ENCODE measurements around the gene C4orf50.
A peak's percentile ranks its signal among the peaks of the same experiment; 100 is the strongest.

Gene C4orf50

GRCh38 chr4:5889002-5889696 lies 129.1 kb downstream of the C4orf50 start:
- H3K4me1 ChIP-seq (ENCODE audit: control insufficient read depth, insufficient read depth, low read length), result peaks cover 17% of the 10 kb centered on the region
- H3K9ac ChIP-seq (ENCODE audit: low read length in 2 of 2), result no peak overlapping the region
- H3K4me3 ChIP-seq (ENCODE audit: low read length in 2 of 2), result no peak overlapping the region
- H3K9me3 ChIP-seq (ENCODE audit: control insufficient read depth in 2 of 2, low read length in 2 of 2), result no peaks in the 10 kb centered on the region
- no peak overlapping the region for H3K27ac ChIP-seq (ENCODE audit: low read length)
- H3K36me3 ChIP-seq (ENCODE audit: control insufficient read depth in 2 of 2, insufficient read depth in 2 of 2, low read length in 2 of 2), result no peaks in the 10 kb centered on the region
- H3K27me3 ChIP-seq (ENCODE audit: control insufficient read depth in 1 of 2, insufficient read depth in 2 of 2, low read length in 2 of 2), result peaks cover 57 to 71% of the 10 kb centered on the region in 2 donors

GRCh38 chr4:5888222-5889001 lies 129.8 kb downstream of the C4orf50 start:
- H3K4me3 ChIP-seq (ENCODE audit: low read length in 2 of 2), result peak overlapping the region; percentile 11 to 64
- H3K27me3 ChIP-seq (ENCODE audit: control insufficient read depth in 1 of 2, insufficient read depth in 2 of 2, low read length in 2 of 2), result peaks cover 52 to 66% of the 10 kb centered on the region in 2 donors
- H3K4me1 ChIP-seq (ENCODE audit: control insufficient read depth, insufficient read depth, low read length), result peaks cover 17% of the 10 kb centered on the region
- no peak overlapping the region for H3K27ac ChIP-seq (ENCODE audit: low read length)
- H3K9ac ChIP-seq (ENCODE audit: low read length in 2 of 2), result no peak overlapping the region
- H3K9me3 ChIP-seq (ENCODE audit: control insufficient read depth in 2 of 2, low read length in 2 of 2), result no peaks in the 10 kb centered on the region
- H3K36me3 ChIP-seq (ENCODE audit: control insufficient read depth in 2 of 2, insufficient read depth in 2 of 2, low read length in 2 of 2), result no peaks in the 10 kb centered on the region

- no peaks in the 10 kb centered on the region for H3K36me3 ChIP-seq (ENCODE audit: control insufficient read depth in 2 of 2, insufficient read depth in 2 of 2, low read length in 2 of 2)
- H3K4me1 ChIP-seq (ENCODE audit: control insufficient read depth, insufficient read depth, low read length), result peaks cover 17% of the 10 kb centered on the region
- peak overlapping the region; percentile 19 to 64 for H3K4me3 ChIP-seq (ENCODE audit: low read length in 2 of 2)
- H3K27me3 ChIP-seq (ENCODE audit: control insufficient read depth in 1 of 2, insufficient read depth in 2 of 2, low read length in 2 of 2), result peaks cover 48 to 63% of the 10 kb centered on the region in 2 donors
- no peaks in the 10 kb centered on the region for H3K9me3 ChIP-seq (ENCODE audit: control insufficient read depth in 2 of 2, low read length in 2 of 2)
- H3K9ac ChIP-seq (ENCODE audit: low read length in 2 of 2), result no peak overlapping the region
- no peak overlapping the region for H3K27ac ChIP-seq (ENCODE audit: low read length)
These were observed 130.6 kb downstream of the C4orf50 start for GRCh38 chr4:5887361-5888221.

GRCh38 chr4:5887011-5887360 lies 131.2 kb downstream of the C4orf50 start:
- H3K36me3 ChIP-seq (ENCODE audit: control insufficient read depth in 2 of 2, insufficient read depth in 2 of 2, low read length in 2 of 2), result no peaks in the 10 kb centered on the region
- H3K9ac ChIP-seq (ENCODE audit: low read length in 2 of 2), result no peak overlapping the region
- no peak overlapping the region for H3K27ac ChIP-seq (ENCODE audit: low read length)
- H3K27me3 ChIP-seq (ENCODE audit: control insufficient read depth in 1 of 2, insufficient read depth in 2 of 2, low read length in 2 of 2), result peaks cover 48 to 60% of the 10 kb centered on the region in 2 donors
- no peaks in the 10 kb centered on the region for H3K9me3 ChIP-seq (ENCODE audit: control insufficient read depth in 2 of 2, low read length in 2 of 2)
- peaks cover 17% of the 10 kb centered on the region for H3K4me1 ChIP-seq (ENCODE audit: control insufficient read depth, insufficient read depth, low read length)
- peak overlapping the region in 1 of 2 donors; percentile 64 for H3K4me3 ChIP-seq (ENCODE audit: low read length in 2 of 2)

- Histone ChIP-seq H3K9me3 (ENCODE audit: control insufficient read depth in 2 of 2, low read length in 2 of 2) (no peaks in the 10 kb centered on the region), H3K4me3 (ENCODE audit: low read length in 2 of 2) (no peak overlapping the region), H3K36me3 (ENCODE audit: control insufficient read depth in 2 of 2, insufficient read depth in 2 of 2, low read length in 2 of 2) (no peaks in the 10 kb centered on the region), H3K27me3 (ENCODE audit: control insufficient read depth in 1 of 2, insufficient read depth in 2 of 2, low read length in 2 of 2) (peaks cover 37 to 50% of the 10 kb centered on the region in 2 donors), H3K4me1 (ENCODE audit: control insufficient read depth, insufficient read depth, low read length) (peaks cover 17% of the 10 kb centered on the region), H3K9ac (ENCODE audit: low read length in 2 of 2) (no peak overlapping the region), H3K27ac (ENCODE audit: low read length) (no peak overlapping the region)
These were observed 132.5 kb downstream of the C4orf50 start for GRCh38 chr4:5885733-5886132.

- peaks cover 28 to 41% of the 10 kb centered on the region in 2 donors for H3K27me3 ChIP-seq (ENCODE audit: control insufficient read depth in 1 of 2, insufficient read depth in 2 of 2, low read length in 2 of 2)
- H3K27ac ChIP-seq (ENCODE audit: low read length), result no peak overlapping the region
- H3K36me3 ChIP-seq (ENCODE audit: control insufficient read depth in 2 of 2, insufficient read depth in 2 of 2, low read length in 2 of 2), result no peaks in the 10 kb centered on the region
- no peaks in the 10 kb centered on the region for H3K9me3 ChIP-seq (ENCODE audit: control insufficient read depth in 2 of 2, low read length in 2 of 2)
- no peak overlapping the region for H3K4me3 ChIP-seq (ENCODE audit: low read length in 2 of 2)
- H3K4me1 ChIP-seq (ENCODE audit: control insufficient read depth, insufficient read depth, low read length), result peaks cover 8% of the 10 kb centered on the region
- no peak overlapping the region for H3K9ac ChIP-seq (ENCODE audit: low read length in 2 of 2)
These were observed 133.4 kb downstream of the C4orf50 start for GRCh38 chr4:5884796-5885195.

GRCh38 chr4:5883916-5884315 lies 134.3 kb downstream of the C4orf50 start:
- Histone ChIP-seq H3K4me1 (ENCODE audit: control insufficient read depth, insufficient read depth, low read length) (peaks cover 8% of the 10 kb centered on the region), H3K9me3 (ENCODE audit: control insufficient read depth in 2 of 2, low read length in 2 of 2) (no peaks in the 10 kb centered on the region), H3K27me3 (ENCODE audit: control insufficient read depth in 1 of 2, insufficient read depth in 2 of 2, low read length in 2 of 2) (peaks cover 19 to 32% of the 10 kb centered on the region in 2 donors), H3K9ac (ENCODE audit: low read length in 2 of 2) (no peak overlapping the region), H3K36me3 (ENCODE audit: control insufficient read depth in 2 of 2, insufficient read depth in 2 of 2, low read length in 2 of 2) (no peaks in the 10 kb centered on the region), H3K4me3 (ENCODE audit: low read length in 2 of 2) (no peak overlapping the region), H3K27ac (ENCODE audit: low read length) (no peak overlapping the region)

GRCh38 chr4:5882947-5883346 lies 135.3 kb downstream of the C4orf50 start:
- no peak overlapping the region for H3K4me3 ChIP-seq (ENCODE audit: low read length in 2 of 2)
- H3K27me3 ChIP-seq (ENCODE audit: control insufficient read depth in 1 of 2, insufficient read depth in 2 of 2, low read length in 2 of 2), result peaks cover 17 to 24% of the 10 kb centered on the region in 2 donors
- peaks cover 7% of the 10 kb centered on the region for H3K4me1 ChIP-seq (ENCODE audit: control insufficient read depth, insufficient read depth, low read length)

GRCh38 chr4:5881340-5881739 lies 136.9 kb downstream of the C4orf50 start:
- no peak overlapping the region for H3K9ac ChIP-seq (ENCODE audit: low read length in 2 of 2)
- no peak overlapping the region for H3K4me3 ChIP-seq (ENCODE audit: low read length in 2 of 2)

More at GRCh38 chr4:5882947-5883346, 135.3 kb downstream of the C4orf50 start:
- no peak overlapping the region for H3K27ac ChIP-seq (ENCODE audit: low read length)
- no peaks in the 10 kb centered on the region for H3K9me3 ChIP-seq (ENCODE audit: control insufficient read depth in 2 of 2, low read length in 2 of 2)
- no peak overlapping the region for H3K9ac ChIP-seq (ENCODE audit: low read length in 2 of 2)
- no peaks in the 10 kb centered on the region for H3K36me3 ChIP-seq (ENCODE audit: control insufficient read depth in 2 of 2, insufficient read depth in 2 of 2, low read length in 2 of 2)

GRCh38 chr4:5878359-5878758 lies 139.9 kb downstream of the C4orf50 start:
- H3K36me3 ChIP-seq (ENCODE audit: control insufficient read depth in 2 of 2, insufficient read depth in 2 of 2, low read length in 2 of 2), result no peaks in the 10 kb centered on the region
- H3K9me3 ChIP-seq (ENCODE audit: control insufficient read depth in 2 of 2, low read length in 2 of 2), result no peaks in the 10 kb centered on the region
- H3K27ac ChIP-seq (ENCODE audit: low read length), result no peak overlapping the region
- H3K4me1 ChIP-seq (ENCODE audit: control insufficient read depth, insufficient read depth, low read length), result no peaks in the 10 kb centered on the region
- H3K4me3 ChIP-seq (ENCODE audit: low read length in 2 of 2), result no peak overlapping the region
- peaks cover 3 to 6% of the 10 kb centered on the region in 2 donors for H3K27me3 ChIP-seq (ENCODE audit: control insufficient read depth in 1 of 2, insufficient read depth in 2 of 2, low read length in 2 of 2)
- H3K9ac ChIP-seq (ENCODE audit: low read length in 2 of 2), result no peak overlapping the region

More at GRCh38 chr4:5881340-5881739, 136.9 kb downstream of the C4orf50 start:
- Histone ChIP-seq H3K9me3 (ENCODE audit: control insufficient read depth in 2 of 2, low read length in 2 of 2) (no peaks in the 10 kb centered on the region), H3K4me1 (ENCODE audit: control insufficient read depth, insufficient read depth, low read length) (no peaks in the 10 kb centered on the region), H3K27me3 (ENCODE audit: control insufficient read depth in 1 of 2, insufficient read depth in 2 of 2, low read length in 2 of 2) (peaks cover 8% of the 10 kb centered on the region in 2 donors), H3K36me3 (ENCODE audit: control insufficient read depth in 2 of 2, insufficient read depth in 2 of 2, low read length in 2 of 2) (no peaks in the 10 kb centered on the region), H3K27ac (ENCODE audit: low read length) (no peak overlapping the region)

Data from stomach smooth muscle (tissue), 2 donors.